Activated T-helper 17 cell treated with anti-CD3 and anti-CD28 coated beads, Interleukin-2, amount 50 U/mL, for 72 hours (primary cell): ENCODE measurements around the gene PIMREG. TPM values are rescaled to one million over a fixed set of nuclear protein-coding genes. Genes with fewer than 3 reads are reported as not detected.

ENCODE experiments used
- ATAC-seq: fragments of 150-1000 bp; cut with Tn5 transposase; replicated peaks from 2 replicates; pipeline ENCODE4 v1.10.0; 2021; ENCODE audit warnings: mild to moderate bottlenecking, moderate library complexity
- H3K27ac Mint-ChIP-seq: one replicate; pipeline ENCODE4 v1.8.0; 2022; ENCODE audit warnings: mixed read lengths
- H3K27me3 Mint-ChIP-seq: one replicate; pipeline ENCODE4 v1.8.0; 2022; ENCODE audit warnings: mixed read lengths
- H3K36me3 Mint-ChIP-seq: one replicate; pipeline ENCODE4 v1.8.0; 2022; ENCODE audit warnings: low read depth, mild to moderate bottlenecking, mixed read lengths
- H3K4me1 Mint-ChIP-seq: one replicate; pipeline ENCODE4 v1.8.0; 2022; ENCODE audit warnings: mixed read lengths
- H3K4me3 Mint-ChIP-seq: one replicate; pipeline ENCODE4 v1.8.0; 2022; ENCODE audit warnings: mild to moderate bottlenecking, mixed read lengths
- H3K9me3 Mint-ChIP-seq: one replicate; pipeline ENCODE4 v1.8.0; 2022; ENCODE audit warnings: mixed read lengths
- total RNA-seq, 2 donors: library from RNA; stranded (reverse); gene quantifications; one replicate each; pipeline ENCODE4 v1.2.3, GENCODE V29; 2022

Gene PIMREG
- total RNA-seq, 2 donors from 2014 or later, result 5.9 to 7.4 TPM

GRCh38 chr17:6427279-6427781 lies 16.9 kb upstream of the PIMREG start:
- Mint-ChIP-seq H3K27me3 (peaks cover 12% of the 10 kb centered on the region), H3K4me3 (peak overlapping the region; percentile 34), H3K9me3 (peaks cover 11% of the 10 kb centered on the region), H3K27ac (peak overlapping the region; percentile 72), H3K4me1 (peaks cover 9% of the 10 kb centered on the region), H3K36me3 (no peaks in the 10 kb centered on the region)
- ATAC-seq, result peak; percentile 86

DNA sequence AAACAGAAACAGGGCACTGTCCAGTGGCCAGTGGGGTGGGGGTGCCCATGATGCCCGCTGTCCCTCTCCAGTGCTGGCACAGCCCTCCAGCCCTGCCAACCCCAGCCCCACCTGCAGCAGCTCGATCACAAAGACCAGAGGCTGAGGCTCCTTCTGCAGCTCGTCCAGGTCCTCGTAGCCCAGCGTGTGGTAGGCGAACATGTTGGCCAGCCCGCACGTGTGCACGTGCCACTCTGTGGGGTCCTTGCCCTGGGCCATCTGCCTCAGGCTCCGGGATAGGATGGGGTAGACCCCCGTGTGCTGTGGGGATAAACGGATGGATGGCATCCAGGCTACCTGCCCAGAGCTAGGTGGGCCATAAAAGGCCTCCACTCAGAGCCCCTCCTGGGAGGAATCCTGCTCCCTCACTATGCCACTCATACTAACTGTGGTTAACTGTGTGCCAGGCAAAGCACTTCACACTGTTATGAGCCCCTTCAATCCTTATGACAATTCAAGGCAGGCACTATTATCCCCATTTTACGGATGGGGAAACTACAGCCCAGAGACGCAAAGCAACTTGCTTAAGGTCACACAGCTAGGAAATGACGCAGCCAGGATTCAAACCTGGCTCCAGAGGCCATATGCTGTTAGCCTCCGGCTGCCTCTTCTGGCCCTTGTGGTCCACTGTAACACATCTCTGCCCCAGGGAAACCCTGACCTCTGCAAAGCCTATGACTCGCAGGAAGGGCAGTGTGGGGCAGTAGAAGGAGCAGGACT lies 15.9 kb upstream of the PIMREG start:
- H3K27ac Mint-ChIP-seq, result no peak overlapping the region
- peaks cover 11% of the 10 kb centered on the region for H3K9me3 Mint-ChIP-seq
- peak overlapping the region; percentile 34 for H3K4me3 Mint-ChIP-seq
- no peaks in the 10 kb centered on the region for H3K36me3 Mint-ChIP-seq
- H3K4me1 Mint-ChIP-seq, result peaks cover 9% of the 10 kb centered on the region
- H3K27me3 Mint-ChIP-seq, result peaks cover 7% of the 10 kb centered on the region
- no peak for ATAC-seq

GRCh38 chr17:6429266-6429665 lies 15.0 kb upstream of the PIMREG start:
- Mint-ChIP-seq H3K4me3 (no peak overlapping the region), H3K36me3 (no peaks in the 10 kb centered on the region), H3K27ac (no peak overlapping the region), H3K9me3 (peaks cover 11% of the 10 kb centered on the region), H3K4me1 (peaks cover 9% of the 10 kb centered on the region), H3K27me3 (peaks cover 7% of the 10 kb centered on the region)
- no peak for ATAC-seq

GRCh38 chr17:6430769-6431168 lies 13.5 kb upstream of the PIMREG start:
- ATAC-seq, result no peak
- Mint-ChIP-seq H3K27me3 (peaks cover 7% of the 10 kb centered on the region), H3K36me3 (no peaks in the 10 kb centered on the region), H3K4me1 (peaks cover 9% of the 10 kb centered on the region), H3K27ac (no peak overlapping the region), H3K4me3 (no peak overlapping the region), H3K9me3 (peaks cover 11% of the 10 kb centered on the region)

- H3K36me3 Mint-ChIP-seq, result no peaks in the 10 kb centered on the region
- no peak within 1 kb of the TSS for H3K4me3 Mint-ChIP-seq
- no peak within 1 kb of the TSS for H3K27ac Mint-ChIP-seq
- no peaks in the 10 kb centered on the region for H3K4me1 Mint-ChIP-seq
- no peak for ATAC-seq
- peaks cover 25% of the 10 kb centered on the region for H3K27me3 Mint-ChIP-seq
- peaks cover 6% of the 10 kb centered on the region for H3K9me3 Mint-ChIP-seq
Observed at GRCh38 chr17:6435051-6435450, 9.2 kb upstream of the PIMREG start, which contains the start of gene AIPL1. AIPL1 (minus strand) TSS chr17:6435121; CDS start chr17:6435104, 17 bp downstream.

DNA sequence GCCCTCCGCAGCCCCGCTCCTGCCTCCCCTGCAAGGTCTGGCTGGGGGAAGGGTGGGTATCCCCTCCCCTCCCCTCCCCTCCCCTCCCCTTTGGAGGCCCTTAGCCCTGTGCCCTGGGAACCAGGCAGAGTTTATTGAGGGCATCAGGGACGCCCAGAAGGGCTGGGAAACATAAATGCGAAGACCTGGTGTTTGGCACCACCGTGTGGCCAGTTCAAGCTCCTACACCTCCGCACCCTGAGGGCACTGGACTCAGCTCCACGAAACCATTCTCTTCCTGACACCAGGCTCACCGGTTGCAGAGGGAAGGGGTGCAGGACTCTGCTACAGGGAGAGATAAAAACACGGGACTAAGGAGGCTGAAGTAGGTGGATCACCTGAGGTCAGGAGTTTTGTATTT lies 8.3 kb upstream of the PIMREG start:
- H3K27ac Mint-ChIP-seq, result no peak overlapping the region
- ATAC-seq, result peak; percentile 82
- H3K4me1 Mint-ChIP-seq, result no peaks in the 10 kb centered on the region
- H3K36me3 Mint-ChIP-seq, result no peaks in the 10 kb centered on the region
- H3K27me3 Mint-ChIP-seq, result peaks cover 25% of the 10 kb centered on the region
- peaks cover 6% of the 10 kb centered on the region for H3K9me3 Mint-ChIP-seq
- H3K4me3 Mint-ChIP-seq, result no peak overlapping the region

GRCh38 chr17:6437466-6437865 lies 6.8 kb upstream of the PIMREG start:
- no peak overlapping the region for H3K4me3 Mint-ChIP-seq
- no peak for ATAC-seq
- H3K27ac Mint-ChIP-seq, result no peak overlapping the region
- H3K27me3 Mint-ChIP-seq, result peaks cover 25% of the 10 kb centered on the region
- no peaks in the 10 kb centered on the region for H3K4me1 Mint-ChIP-seq
- H3K9me3 Mint-ChIP-seq, result no peaks in the 10 kb centered on the region
- no peaks in the 10 kb centered on the region for H3K36me3 Mint-ChIP-seq

DNA sequence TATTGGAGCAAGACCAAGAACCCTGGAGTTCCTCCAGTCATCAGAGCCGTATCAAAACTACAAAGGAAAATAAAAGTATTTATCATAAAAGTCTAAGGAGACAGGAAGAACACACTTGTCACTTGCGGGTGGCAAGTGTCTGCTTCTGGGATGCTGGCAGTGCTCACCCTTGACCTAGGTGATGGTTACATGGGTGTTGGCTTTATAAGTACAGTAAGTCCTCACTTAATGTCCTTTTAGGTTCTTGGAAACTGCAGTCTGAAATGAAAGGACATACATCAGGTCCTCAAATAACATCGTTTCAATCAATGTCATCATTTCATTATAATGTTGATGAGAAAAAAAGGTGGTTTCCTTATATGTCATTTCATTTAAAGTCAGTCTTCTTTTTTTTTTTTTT lies 6.3 kb upstream of the PIMREG start:
- ATAC-seq, result no peak
- Mint-ChIP-seq H3K9me3 (no peaks in the 10 kb centered on the region), H3K36me3 (no peaks in the 10 kb centered on the region), H3K27ac (no peak overlapping the region), H3K27me3 (peaks cover 25% of the 10 kb centered on the region), H3K4me1 (no peaks in the 10 kb centered on the region), H3K4me3 (no peak overlapping the region)

DNA sequence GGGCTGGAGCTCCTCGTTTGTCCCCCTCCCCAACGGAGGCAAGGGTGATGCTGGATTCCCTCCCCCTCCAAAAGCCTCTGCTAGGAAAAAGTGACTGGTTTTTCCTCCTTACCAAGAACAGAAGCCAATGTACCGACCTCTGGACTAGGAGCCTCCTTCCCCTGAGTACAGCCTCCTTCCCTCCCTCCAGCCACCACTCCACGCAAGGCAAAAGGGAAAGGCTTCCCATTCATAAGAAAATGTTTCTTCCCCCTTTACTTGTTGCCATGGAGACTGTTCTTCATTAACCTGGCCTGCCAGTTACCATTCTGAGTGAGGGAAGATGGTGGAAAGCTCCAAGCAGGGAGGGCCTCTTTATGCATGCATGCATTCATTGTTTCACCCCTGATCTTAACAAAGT lies 4.3 kb upstream of the PIMREG start:
- H3K27me3 Mint-ChIP-seq, result peaks cover 25% of the 10 kb centered on the region
- no peaks in the 10 kb centered on the region for H3K9me3 Mint-ChIP-seq
- no peak overlapping the region for H3K4me3 Mint-ChIP-seq
- H3K27ac Mint-ChIP-seq, result no peak overlapping the region
- H3K4me1 Mint-ChIP-seq, result peaks cover 14% of the 10 kb centered on the region
- H3K36me3 Mint-ChIP-seq, result no peaks in the 10 kb centered on the region
- no peak for ATAC-seq

- Mint-ChIP-seq H3K27me3 (peaks cover 10% of the 10 kb centered on the region), H3K4me3 (peak overlapping the region; percentile 89), H3K27ac (no peak overlapping the region), H3K36me3 (no peaks in the 10 kb centered on the region), H3K4me1 (peaks cover 14% of the 10 kb centered on the region), H3K9me3 (no peaks in the 10 kb centered on the region)
- ATAC-seq, result no peak
Observed at GRCh38 chr17:6442775-6443174, 1.5 kb upstream of the PIMREG start.

- Mint-ChIP-seq H3K9me3 (no peaks in the 10 kb centered on the region), H3K36me3 (no peaks in the 10 kb centered on the region), H3K27me3 (peaks cover under 1% of the 10 kb centered on the region), H3K27ac (peak overlapping the region; percentile 82), H3K4me3 (peak overlapping the region; percentile 89), H3K4me1 (peaks cover 14% of the 10 kb centered on the region)
- ATAC-seq, result no peak
Observed at GRCh38 chr17:6444571-6445335, 498 bp downstream of the PIMREG start.

DNA sequence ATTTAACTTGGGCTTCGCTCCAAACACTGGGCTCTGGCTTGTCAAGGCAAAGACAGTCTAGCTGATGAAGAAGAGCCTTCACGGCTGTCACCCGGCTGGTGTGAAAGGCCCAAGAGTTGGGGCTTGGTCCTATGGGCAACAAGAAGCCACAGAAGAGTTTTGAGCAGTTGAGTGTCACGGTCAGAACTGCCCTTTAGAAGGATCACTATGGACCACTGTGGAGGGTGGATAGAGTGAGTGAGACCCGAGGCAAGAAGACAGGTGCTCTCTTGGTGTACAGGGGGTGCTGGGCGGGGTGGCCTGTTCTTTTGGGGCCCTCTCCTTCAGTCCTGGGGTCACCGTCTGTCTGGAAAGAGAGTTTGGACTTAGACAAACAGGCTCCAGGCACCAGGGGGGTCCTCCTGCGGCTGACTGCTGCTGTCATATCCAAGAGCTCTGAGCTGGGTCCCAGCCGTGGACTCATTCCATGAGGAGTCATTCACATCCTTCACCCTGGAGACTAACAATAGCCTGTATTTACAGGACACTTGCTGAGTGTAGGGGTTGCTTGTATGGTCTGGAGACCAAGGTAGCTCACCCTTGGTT lies 2.4 kb downstream of the PIMREG start:
- Mint-ChIP-seq H3K4me3 (no peak overlapping the region), H3K4me1 (peaks cover 18% of the 10 kb centered on the region), H3K36me3 (no peaks in the 10 kb centered on the region), H3K27ac (no peak overlapping the region), H3K27me3 (no peaks in the 10 kb centered on the region), H3K9me3 (no peaks in the 10 kb centered on the region)
- no peak for ATAC-seq

DNA sequence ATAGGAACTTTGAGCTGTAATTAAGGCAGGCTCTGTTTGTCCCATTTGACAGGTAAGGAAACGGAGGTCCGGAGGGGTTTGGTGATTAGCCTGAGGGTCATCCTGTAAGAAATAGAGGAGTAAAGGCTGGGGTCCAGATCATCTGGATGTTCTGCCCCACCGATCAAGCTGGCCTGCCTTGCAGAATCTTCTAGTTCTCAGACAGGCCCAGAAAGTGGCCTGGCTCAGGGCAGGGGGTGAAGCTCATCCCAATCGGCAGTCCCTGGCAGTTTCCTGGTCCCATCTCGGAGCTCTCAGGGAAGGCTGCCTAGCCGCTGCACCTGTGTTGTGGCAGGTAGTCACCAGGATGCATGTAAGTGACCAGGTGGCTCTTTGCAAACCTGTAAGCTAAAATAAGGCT lies 4.2 kb downstream of the PIMREG start:
- no peak overlapping the region for H3K4me3 Mint-ChIP-seq
- H3K36me3 Mint-ChIP-seq, result no peaks in the 10 kb centered on the region
- no peak for ATAC-seq
- H3K27ac Mint-ChIP-seq, result no peak overlapping the region
- no peaks in the 10 kb centered on the region for H3K9me3 Mint-ChIP-seq
- H3K4me1 Mint-ChIP-seq, result peaks cover 15% of the 10 kb centered on the region
- H3K27me3 Mint-ChIP-seq, result no peaks in the 10 kb centered on the region

- peaks cover 8% of the 10 kb centered on the region for H3K4me1 Mint-ChIP-seq
- no peaks in the 10 kb centered on the region for H3K36me3 Mint-ChIP-seq
- no peaks in the 10 kb centered on the region for H3K9me3 Mint-ChIP-seq
- no peaks in the 10 kb centered on the region for H3K27me3 Mint-ChIP-seq
- ATAC-seq, result no peak
- no peak overlapping the region for H3K27ac Mint-ChIP-seq
- H3K4me3 Mint-ChIP-seq, result no peak overlapping the region
Observed at GRCh38 chr17:6449307-6449706, 5.1 kb downstream of the PIMREG start.
